ENCODE measurements around the gene SS18L1.

The SS18L1 gene

DNA sequence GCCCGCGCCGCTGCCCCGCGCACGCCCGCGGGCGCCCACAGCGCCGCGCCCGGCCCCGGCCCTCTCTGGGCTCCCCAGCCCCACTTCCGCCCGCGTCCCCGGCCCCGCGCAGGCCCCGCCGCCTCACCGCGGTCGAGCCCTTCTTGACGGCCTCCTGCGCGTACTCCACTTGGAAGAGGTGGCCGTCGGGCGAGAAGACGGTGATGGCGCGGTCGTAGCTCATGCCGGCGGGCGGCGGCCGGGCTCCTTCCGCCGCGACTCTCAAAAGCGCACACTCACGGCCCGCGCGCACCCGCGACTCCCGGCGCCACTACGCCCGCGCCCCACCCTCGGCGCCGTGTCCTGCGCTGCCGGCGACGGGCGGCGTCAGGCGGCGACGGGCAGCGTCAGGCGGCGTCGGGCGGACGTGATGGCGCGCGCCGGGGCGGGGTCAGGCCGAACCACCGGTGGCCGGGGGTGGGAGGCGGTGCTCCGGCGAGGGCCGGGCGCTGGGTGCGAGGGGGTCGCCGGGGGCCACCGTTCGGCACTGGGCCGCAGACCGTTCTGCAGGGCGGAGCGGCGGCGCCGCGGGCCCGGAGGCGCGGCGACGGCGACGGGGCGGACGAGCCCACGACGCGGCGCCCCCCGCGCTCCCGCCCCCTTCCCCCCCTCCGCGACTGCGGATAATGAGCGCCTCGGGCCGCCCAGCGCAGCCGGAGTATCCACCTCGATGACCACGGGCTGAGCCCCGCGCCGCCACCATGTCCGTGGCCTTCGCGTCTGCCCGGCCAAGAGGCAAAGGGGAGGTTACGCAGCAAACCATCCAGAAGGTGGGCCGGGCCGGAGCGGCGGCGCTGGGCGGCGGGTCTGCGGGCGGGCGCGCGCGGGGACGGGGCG lies at the start of gene SS18L1, which contains the start of gene PSMA7:
TSS of gene SS18L1 (plus strand) at position 689 of the 876 bp plus-strand sequence. CDS start at position 741, 52 bp downstream.
TSS of gene PSMA7 (minus strand) at position 314 of the 876 bp plus-strand sequence. CDS start at position 223, 91 bp downstream.
- TF ChIP-seq GATA3 (IDR thresholded peaks at IDR 0.05; ENCODE audit: low read depth, low read length) (no peak), GATA2 (IDR thresholded peaks at IDR 0.05; ENCODE audit: low read depth, low read length) (no peak)

- no peak for TF ChIP-seq GATA3 (IDR thresholded peaks at IDR 0.05; ENCODE audit: low read depth, low read length)
- no peak for TF ChIP-seq GATA2 (IDR thresholded peaks at IDR 0.05; ENCODE audit: low read depth, low read length)
These were observed 46.9 kb upstream of the SS18L1 start for GRCh38 chr20:62096421-62097380.

GRCh38 chr20:62097881-62098407 lies 45.6 kb upstream of the SS18L1 start:
- no peak for TF ChIP-seq GATA2 (IDR thresholded peaks at IDR 0.05; ENCODE audit: low read depth, low read length)
- TF ChIP-seq GATA3 (IDR thresholded peaks at IDR 0.05; ENCODE audit: low read depth, low read length), result no peak

DNA sequence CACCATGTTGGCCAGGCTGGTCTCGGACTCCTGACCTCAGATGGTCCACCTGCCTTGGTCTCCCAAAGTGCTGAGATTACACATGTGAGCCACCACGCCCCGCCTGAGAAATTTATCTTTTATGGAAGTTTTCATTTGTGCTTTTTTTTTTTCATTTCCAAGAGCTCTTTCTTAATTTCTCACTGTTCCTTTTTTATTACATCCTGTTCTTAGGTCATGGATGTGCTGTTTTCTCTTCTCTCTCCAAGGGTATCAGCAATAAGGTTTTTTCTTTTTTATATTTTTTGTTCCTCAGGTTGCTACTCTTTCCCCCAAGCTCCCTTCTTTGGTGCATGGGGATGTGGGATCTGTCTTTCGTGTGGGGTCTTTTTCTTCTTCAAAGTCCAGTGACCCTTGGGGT lies 42.5 kb upstream of the SS18L1 start:
- TF ChIP-seq GATA2 (IDR thresholded peaks at IDR 0.05; ENCODE audit: low read depth, low read length), result no peak
- TF ChIP-seq GATA3 (IDR thresholded peaks at IDR 0.05; ENCODE audit: low read depth, low read length), result no peak

- no peak for TF ChIP-seq GATA2 (IDR thresholded peaks at IDR 0.05; ENCODE audit: low read depth, low read length)
These were observed 39.9 kb upstream of the SS18L1 start for GRCh38 chr20:62103508-62104233.

DNA sequence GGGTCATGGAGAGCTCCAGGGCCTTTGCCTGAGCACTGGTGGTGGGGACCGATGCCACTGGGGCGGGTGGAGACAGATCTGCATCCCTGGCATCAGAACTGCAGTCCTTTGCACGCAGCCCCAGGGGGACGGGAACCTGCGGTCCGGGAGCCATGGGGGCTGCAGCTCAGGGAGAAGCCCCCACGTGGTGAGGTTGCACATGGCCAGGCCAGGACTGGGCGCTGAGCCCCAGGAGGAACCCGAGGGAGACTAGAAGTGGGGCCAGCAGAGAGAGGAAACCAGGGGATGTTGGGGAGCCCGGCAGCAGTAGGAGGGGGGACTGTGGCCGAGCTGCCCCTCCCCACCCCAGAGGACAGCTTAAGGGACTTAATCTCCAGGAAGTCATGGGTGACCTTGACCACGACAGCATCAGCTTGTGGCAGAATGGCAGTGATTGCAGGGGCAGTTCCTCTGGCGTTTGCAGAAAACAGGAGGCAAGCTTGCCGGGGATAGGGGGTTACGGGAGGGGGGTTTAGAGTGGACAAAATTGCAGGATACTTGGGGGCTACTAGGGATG lies 39.3 kb upstream of the SS18L1 start:
- TF ChIP-seq GATA3 (IDR thresholded peaks at IDR 0.05; ENCODE audit: low read depth, low read length) (no peak), GATA2 (IDR thresholded peaks at IDR 0.05; ENCODE audit: low read depth, low read length) (no peak)

DNA sequence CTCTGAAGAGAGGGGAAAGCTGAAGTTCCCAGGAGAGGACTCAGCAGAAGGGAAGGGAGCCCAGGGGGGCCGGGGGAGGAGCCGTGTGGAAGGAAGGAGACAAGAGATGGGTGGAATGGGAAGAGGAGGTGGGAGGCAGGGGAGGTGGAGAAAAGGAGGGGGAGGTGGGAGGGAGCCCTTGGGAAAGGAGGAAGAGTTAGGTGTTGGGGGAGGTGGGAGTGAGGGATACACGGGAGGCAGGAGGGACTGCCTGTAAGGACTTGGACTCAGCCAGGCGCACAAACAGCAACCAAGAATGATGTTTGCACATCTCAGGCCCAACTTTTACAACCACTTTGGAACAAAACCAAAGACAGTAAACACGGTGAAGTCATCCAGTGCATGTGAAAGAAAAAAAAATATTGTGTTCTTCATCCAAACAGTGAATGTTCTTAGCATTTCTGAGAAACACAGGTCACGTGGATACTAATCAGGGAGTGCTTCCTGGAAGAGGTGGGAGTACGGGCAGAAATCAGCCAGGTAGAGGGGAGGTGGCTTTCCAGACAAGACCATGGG lies 38.7 kb upstream of the SS18L1 start:
- no peak for TF ChIP-seq GATA3 (IDR thresholded peaks at IDR 0.05; ENCODE audit: low read depth, low read length)
- TF ChIP-seq GATA2 (IDR thresholded peaks at IDR 0.05; ENCODE audit: low read depth, low read length), result no peak

DNA sequence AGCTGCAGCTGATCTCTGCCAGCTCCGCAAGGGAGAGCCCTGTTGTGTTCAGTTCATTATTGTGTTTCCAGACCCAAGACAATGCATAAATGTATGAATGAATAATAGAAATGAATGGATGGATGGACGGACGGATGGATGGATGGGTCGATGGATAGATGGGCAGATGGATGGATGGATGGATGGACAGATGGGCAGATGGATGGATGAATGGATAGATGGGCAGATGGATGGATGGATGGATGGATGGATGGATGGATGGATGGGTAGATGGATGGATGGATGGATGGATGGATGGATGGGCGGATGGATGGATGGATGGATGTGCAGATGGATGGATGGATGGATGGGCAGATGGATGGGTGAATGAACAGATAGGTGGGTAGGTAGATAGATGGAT lies 38.0 kb upstream of the SS18L1 start:
- TF ChIP-seq GATA2 (IDR thresholded peaks at IDR 0.05; ENCODE audit: low read depth, low read length), result no peak
- TF ChIP-seq GATA3 (IDR thresholded peaks at IDR 0.05; ENCODE audit: low read depth, low read length), result no peak

DNA sequence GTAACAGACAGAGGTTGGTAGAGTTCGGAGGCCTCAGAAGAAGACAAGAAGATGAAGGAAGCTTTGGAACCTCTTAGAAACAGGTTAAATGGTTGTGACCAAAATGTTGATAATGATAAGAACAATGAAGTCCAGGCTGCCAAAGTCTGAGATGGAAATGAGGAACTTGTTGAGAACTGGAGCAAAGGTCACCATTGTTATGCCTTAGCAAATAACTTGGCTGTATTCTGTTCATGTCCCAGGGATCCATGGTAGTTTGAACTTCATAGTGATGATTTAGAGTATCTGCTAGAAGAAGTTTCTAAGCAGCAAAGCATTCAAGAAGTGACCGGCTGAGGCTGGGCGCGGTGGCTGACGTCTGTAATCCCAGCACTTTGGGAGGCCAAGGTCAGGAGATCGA lies 32.4 kb upstream of the SS18L1 start:
- no peak for TF ChIP-seq GATA3 (IDR thresholded peaks at IDR 0.05; ENCODE audit: low read depth, low read length)
- no peak for TF ChIP-seq GATA2 (IDR thresholded peaks at IDR 0.05; ENCODE audit: low read depth, low read length)

DNA sequence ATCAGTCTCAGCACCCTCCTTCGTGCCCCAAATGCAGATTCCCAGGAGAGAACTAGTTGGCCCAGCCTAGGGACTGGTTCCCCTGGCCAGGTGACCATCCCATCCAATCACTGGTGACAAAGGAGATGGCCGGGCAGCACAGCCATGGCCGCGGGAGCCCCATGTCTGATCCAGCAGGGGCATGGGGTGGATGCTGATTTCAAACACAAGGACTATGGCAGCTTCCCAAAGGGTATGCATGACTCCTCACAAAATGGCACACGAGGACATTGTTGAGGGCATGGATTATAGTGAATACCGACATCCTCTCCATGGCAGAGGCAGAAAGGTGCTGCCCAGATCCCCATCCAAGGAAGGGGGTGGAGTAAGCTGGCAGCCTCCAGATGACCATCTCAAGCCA lies 31.2 kb upstream of the SS18L1 start:
- TF ChIP-seq GATA2 (IDR thresholded peaks at IDR 0.05; ENCODE audit: low read depth, low read length), result no peak
- no peak for TF ChIP-seq GATA3 (IDR thresholded peaks at IDR 0.05; ENCODE audit: low read depth, low read length)

- TF ChIP-seq GATA3 (IDR thresholded peaks at IDR 0.05; ENCODE audit: low read depth, low read length) (no peak), GATA2 (IDR thresholded peaks at IDR 0.05; ENCODE audit: low read depth, low read length) (no peak)
These were observed 28.7 kb upstream of the SS18L1 start for GRCh38 chr20:62114894-62115293.

GRCh38 chr20:62116558-62117361 lies 26.8 kb upstream of the SS18L1 start:
- no peak for TF ChIP-seq GATA2 (IDR thresholded peaks at IDR 0.05; ENCODE audit: low read depth, low read length)
- TF ChIP-seq GATA3 (IDR thresholded peaks at IDR 0.05; ENCODE audit: low read depth, low read length), result no peak
